Type B pancreatic cell (in vitro differentiated cells): ENCODE measurements around the gene SRSF10. TPM values are rescaled to one million over a fixed set of nuclear protein-coding genes. Genes with fewer than 3 reads are reported as not detected.
"Not testable (repeated sequence)": the region's sequence is repeated elsewhere in the genome, so short reads cannot be mapped to it uniquely, and the experiment has no call there.

Experiments
- DNase-seq: peaks from one replicate; pipeline ENCODE4 v3.0.0; 2021; ENCODE audit warnings: mixed read lengths; ENCODE audit not compliant: unreplicated experiment; ENCODE audit errors: extremely low spot score
- H3K27ac Mint-ChIP-seq: 2 replicates; pipeline ENCODE4 v1.8.0; 2021; ENCODE audit warnings: mild to moderate bottlenecking, mixed read lengths
- H3K27me3 Mint-ChIP-seq: 2 replicates; pipeline ENCODE4 v1.8.0; 2021; ENCODE audit warnings: mixed read lengths
- H3K36me3 Mint-ChIP-seq: 2 replicates; pipeline ENCODE4 v1.8.0; 2021; ENCODE audit warnings: mixed read lengths
- H3K4me1 Mint-ChIP-seq: one replicate; pipeline ENCODE4 v1.8.0; 2021; ENCODE audit warnings: mixed read lengths; ENCODE audit not compliant: unreplicated experiment
- H3K4me3 Mint-ChIP-seq: 2 replicates; pipeline ENCODE4 v1.8.0; 2021; ENCODE audit warnings: mild to moderate bottlenecking, mixed read lengths
- H3K9me3 Mint-ChIP-seq: 2 replicates; pipeline ENCODE4 v1.8.0; 2021; ENCODE audit warnings: mixed read lengths
- CTCF ChIP-seq: fragments of 200-600 bp; sonication (generic); conservative IDR thresholded peaks from 2 replicates; pipeline ENCODE4 v1.5.0; 2021; ENCODE audit warnings: antibody characterized with exemption, mild to moderate bottlenecking
- total RNA-seq: library from RNA; stranded (reverse); gene quantifications from 2 replicates; pipeline ENCODE4 v1.2.1, GENCODE V29; 2021; ENCODE audit warnings: low replicate concordance

Gene SRSF10
- total RNA-seq, 1 donor from 2014 or later, result 177 TPM

- no peak for TF ChIP-seq CTCF
- Mint-ChIP-seq H3K36me3 (no peaks in the 10 kb centered on the region), H3K4me1 (peaks cover 28% of the 10 kb centered on the region), H3K27me3 (no peaks in the 10 kb centered on the region), H3K27ac (no peak overlapping the region), H3K4me3 (no peak overlapping the region), H3K9me3 (no peaks in the 10 kb centered on the region)
- DNase-seq, result no peak
Measured at GRCh38 chr1:24010650-24011049, 30.5 kb upstream of the SRSF10 start.

GRCh38 chr1:24009406-24009805 is 29.3 kb upstream of the SRSF10 start:
- Mint-ChIP-seq H3K4me3 (peak overlapping the region; percentile 5), H3K27me3 (no peaks in the 10 kb centered on the region), H3K4me1 (peaks cover 20% of the 10 kb centered on the region), H3K36me3 (no peaks in the 10 kb centered on the region), H3K9me3 (no peaks in the 10 kb centered on the region), H3K27ac (peak overlapping the region; percentile 70)
- no peak for DNase-seq
- TF ChIP-seq CTCF, result no peak

GRCh38 chr1:24008574-24009184 is 28.6 kb upstream of the SRSF10 start:
- not testable (repeated sequence) for H3K9me3 Mint-ChIP-seq, DNase-seq, H3K4me3 Mint-ChIP-seq, H3K27me3 Mint-ChIP-seq, H3K36me3 Mint-ChIP-seq, H3K27ac Mint-ChIP-seq
- H3K4me1 Mint-ChIP-seq, result peaks cover 24% of the 10 kb centered on the region

GRCh38 chr1:24007079-24007478 is 27.0 kb upstream of the SRSF10 start:
- TF ChIP-seq CTCF, result no peak
- peaks cover 4% of the 10 kb centered on the region for H3K9me3 Mint-ChIP-seq
- H3K27me3 Mint-ChIP-seq, result no peaks in the 10 kb centered on the region
- DNase-seq, result no peak
- peaks cover 28% of the 10 kb centered on the region for H3K4me1 Mint-ChIP-seq
- H3K36me3 Mint-ChIP-seq, result no peaks in the 10 kb centered on the region
- no peak overlapping the region for H3K27ac Mint-ChIP-seq
- no peak overlapping the region for H3K4me3 Mint-ChIP-seq

- peaks cover 4% of the 10 kb centered on the region for H3K9me3 Mint-ChIP-seq
- H3K27ac Mint-ChIP-seq, result no peak overlapping the region
- H3K27me3 Mint-ChIP-seq, result no peaks in the 10 kb centered on the region
- H3K4me3 Mint-ChIP-seq, result no peak overlapping the region
- no peaks in the 10 kb centered on the region for H3K36me3 Mint-ChIP-seq
- DNase-seq, result no peak
- H3K4me1 Mint-ChIP-seq, result peaks cover 22% of the 10 kb centered on the region
- TF ChIP-seq CTCF, result no peak
Measured at GRCh38 chr1:24005163-24005562, 25.0 kb upstream of the SRSF10 start.

- no peak overlapping the region for H3K4me3 Mint-ChIP-seq
- peaks cover 4% of the 10 kb centered on the region for H3K9me3 Mint-ChIP-seq
- peaks cover 13% of the 10 kb centered on the region for H3K4me1 Mint-ChIP-seq
- no peaks in the 10 kb centered on the region for H3K27me3 Mint-ChIP-seq
- DNase-seq, result no peak
- no peak overlapping the region for H3K27ac Mint-ChIP-seq
- no peaks in the 10 kb centered on the region for H3K36me3 Mint-ChIP-seq
- TF ChIP-seq CTCF, result no peak
Measured at GRCh38 chr1:24004132-24004531, 24.0 kb upstream of the SRSF10 start.
